Umbilical cord (tissue), 2 donors: ENCODE data around the gene KCNJ5. TPM values are rescaled to one million over a fixed set of nuclear protein-coding genes. Genes with fewer than 3 reads are reported as not detected.

ENCODE experiments used
- DNase-seq: peaks from one replicate; pipeline ENCODE4 v3.0.0-alpha.2; 2015; ENCODE audit warnings: low spot score
- total RNA-seq: library from RNA; depleted of rRNA; stranded (reverse); fragments of >200 nt; gene quantifications from one replicate; pipeline ENCODE4 v1.2.3, GENCODE V29; 2014; ENCODE audit warnings: low replicate concordance; ENCODE audit not compliant: insufficient read depth

Gene KCNJ5
- total RNA-seq: 12.5 TPM

DNA sequence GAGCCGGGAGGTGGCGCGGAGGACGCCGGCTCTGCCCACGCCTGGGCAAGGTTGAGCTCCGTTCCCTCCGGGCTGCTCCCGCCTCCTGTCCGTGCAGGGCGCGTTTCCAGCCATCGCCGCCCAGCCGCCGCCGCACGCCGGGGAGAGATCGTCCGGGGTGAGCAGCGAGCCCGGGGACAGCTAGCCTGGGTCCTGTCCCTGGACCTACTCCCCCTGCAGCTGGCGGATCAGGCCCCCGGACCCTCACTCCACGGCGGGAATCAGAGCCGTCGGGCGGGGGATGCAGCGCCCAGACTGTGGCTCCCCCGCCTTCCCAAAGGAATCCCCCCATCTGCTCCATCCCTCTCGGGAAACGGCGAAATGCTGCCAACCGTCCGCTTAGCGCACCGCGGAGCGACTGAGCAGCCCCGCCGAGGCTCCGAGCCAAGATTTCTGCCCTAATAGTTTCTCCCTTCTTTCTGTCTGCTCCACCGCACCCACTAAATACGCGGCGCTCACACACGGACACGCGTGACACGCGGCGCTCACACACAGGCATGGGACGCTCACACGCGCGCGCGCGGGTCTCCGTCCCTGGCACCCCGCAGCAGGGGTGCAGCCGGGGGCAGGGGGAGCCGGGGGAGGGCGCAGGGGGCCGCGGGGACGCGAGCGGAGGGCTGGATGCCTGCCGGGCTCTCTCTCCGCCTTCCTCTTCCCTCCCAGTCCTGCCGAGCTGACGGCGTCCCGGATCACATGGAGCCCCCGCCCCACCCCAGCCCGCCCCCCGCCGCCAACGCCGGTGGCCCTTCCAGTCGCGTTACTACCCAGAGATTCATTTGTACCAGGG is at the start of gene KCNJ5:
Gene KCNJ5, plus strand, starts transcription at position 814 of the 826 bp plus-strand sequence. CDS start 19,918 bp downstream, outside the sequence.
- DNase-seq: peak; percentile 62

DNA sequence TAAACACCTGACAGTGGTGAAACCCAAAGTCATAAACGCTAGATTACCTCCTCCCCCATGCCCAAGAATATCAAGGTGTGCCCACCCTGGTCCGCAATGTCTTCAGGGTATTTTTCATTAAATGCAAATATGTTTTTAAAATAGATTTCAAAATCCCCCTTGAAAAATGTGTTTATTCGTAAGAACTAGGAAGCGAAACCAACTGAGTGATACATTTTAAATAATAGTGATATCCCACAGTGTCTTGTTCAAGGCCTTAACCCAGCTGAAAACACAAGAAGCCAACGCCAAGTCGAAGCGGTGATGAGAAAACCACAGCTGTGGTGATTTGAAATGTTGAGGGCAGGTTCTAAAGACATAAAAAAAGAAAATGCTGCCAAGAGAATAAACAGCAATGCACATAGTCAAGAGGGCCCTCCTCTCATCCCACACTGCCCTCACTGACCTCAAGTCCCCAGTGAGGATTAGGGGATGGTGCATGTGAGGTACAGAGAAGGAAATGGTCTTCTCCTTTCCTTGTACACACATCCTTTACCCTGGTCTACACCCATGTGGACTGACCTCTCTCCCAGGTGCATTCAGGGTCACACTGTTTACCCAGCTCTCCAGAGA is 49.6 kb upstream of the KCNJ5 start:
- no peak for DNase-seq

GRCh38 chr11:128843198-128843785 is 47.9 kb upstream of the KCNJ5 start:
- no peak for DNase-seq

- no peak for DNase-seq
These were observed 45.8 kb upstream of the KCNJ5 start for GRCh38 chr11:128845334-128845780.

DNA sequence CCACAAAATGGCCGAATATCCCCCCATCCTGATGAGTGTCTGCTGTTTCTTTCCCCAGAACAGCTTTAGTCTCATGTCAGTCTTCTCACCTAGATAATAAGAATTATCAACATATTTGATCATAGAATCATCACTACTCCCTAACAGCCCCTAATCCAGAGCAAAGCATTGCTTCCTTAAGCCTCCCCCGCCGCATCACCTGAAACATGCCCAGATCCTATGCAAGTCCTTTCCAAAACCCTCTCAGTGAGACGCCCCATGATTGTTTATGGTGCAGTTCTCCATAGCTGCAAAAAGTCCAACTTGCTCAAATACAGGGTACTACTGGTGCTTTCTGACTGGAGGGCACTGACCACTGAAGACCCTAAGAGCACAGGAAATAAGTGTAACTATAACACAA is 44.2 kb upstream of the KCNJ5 start:
- DNase-seq: no peak

DNA sequence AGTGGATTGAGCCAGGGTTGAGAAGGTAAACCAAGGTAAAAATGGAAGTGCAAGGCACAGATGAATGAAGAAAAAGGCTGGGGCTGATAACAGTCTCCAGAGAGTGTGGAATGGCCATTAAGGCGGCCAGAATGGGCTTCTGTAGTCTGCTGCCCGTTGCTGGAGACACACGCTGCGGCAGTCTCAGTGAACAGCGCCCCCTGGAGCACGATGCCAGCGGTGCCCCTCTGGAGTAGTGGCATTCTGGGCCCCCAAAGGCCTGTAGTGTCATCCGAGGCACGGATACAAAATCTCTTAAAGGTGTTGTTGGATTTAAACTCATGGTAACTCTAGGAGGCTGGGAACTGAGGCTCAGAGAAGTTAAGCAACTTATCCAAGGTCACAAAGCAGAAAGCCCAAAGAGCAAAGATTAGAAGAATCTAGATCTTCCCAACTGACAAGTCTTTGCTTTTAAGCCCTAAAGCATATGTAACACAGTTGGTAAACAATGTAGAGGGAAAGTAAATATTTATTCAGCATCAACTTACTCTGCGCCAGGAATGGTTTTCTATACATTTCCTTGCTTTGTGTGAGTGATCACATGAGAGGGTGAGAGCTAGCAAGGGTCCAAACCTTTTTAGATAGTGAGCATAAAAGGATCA is 42.2 kb upstream of the KCNJ5 start:
- DNase-seq: no peak

GRCh38 chr11:128852327-128853023 is 38.7 kb upstream of the KCNJ5 start:
- no peak for DNase-seq

DNA sequence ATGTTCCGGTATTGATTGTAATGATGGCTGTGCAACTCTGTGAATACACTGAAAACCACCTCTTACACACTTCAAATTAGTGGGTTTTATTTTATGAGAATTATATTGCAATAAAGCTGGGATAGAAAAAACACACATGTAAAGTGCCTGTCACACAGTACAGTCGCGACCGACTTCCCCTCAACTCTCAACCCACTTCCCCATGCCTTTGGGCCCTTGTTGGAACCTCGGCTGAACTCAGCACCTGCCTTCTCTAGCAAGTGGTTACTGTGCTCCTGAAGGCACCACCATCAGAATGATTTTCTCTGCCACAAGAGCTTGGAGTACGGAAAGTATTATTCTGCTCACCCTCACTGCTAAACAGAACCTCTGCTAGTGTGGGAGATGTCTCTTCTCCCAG is 37.6 kb upstream of the KCNJ5 start:
- no peak for DNase-seq

- no peak for DNase-seq
These were observed 36.3 kb upstream of the KCNJ5 start for GRCh38 chr11:128854841-128855240.

GRCh38 chr11:128856241-128856640 is 34.9 kb upstream of the KCNJ5 start:
- DNase-seq: no peak

- DNase-seq: no peak
These were observed 33.8 kb upstream of the KCNJ5 start for GRCh38 chr11:128857341-128857740.

- peak; percentile 51 for DNase-seq
These were observed 31.4 kb upstream of the KCNJ5 start for GRCh38 chr11:128859563-128860441.

DNA sequence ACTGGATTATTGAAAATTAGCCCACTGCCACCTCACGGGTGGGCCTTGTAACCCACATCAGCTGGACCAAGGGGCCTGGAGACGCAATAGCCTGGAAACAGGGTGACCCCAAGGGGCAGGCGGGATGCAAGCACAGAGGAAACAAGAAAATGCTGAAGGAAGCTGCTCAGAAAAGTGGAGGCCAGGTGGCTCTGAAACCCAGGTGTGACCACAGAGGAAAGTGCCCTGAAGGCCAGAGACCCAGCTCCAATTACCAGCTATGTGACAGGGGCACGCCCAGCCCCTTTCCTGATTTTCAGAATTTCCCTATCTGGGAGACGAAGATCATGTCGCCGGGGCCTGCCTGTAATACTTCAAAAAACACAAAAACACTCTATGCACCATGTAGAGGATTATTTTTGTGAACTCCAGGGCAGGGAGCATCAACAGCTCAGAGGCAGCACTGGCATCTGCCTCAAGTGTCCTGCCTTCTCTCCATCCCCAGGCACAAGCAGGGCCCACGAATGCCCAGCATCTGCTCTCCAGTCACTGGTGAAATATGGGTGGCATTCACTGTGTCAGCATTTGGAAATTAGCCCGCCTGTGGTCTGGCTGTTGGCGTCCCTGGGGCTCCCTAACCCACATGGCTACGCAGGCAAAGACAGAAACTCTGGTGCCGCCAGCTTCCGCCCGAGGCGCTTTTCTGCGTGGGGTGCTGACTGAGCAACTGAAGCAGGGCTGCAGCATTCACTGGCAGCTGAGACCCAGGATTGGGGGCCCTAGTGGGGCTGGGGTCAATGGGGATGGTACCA is 30.4 kb upstream of the KCNJ5 start:
- no peak for DNase-seq

- no peak for DNase-seq
These were observed 28.8 kb upstream of the KCNJ5 start for GRCh38 chr11:128862406-128862805.

GRCh38 chr11:128862908-128863660 is 28.1 kb upstream of the KCNJ5 start:
- peak; percentile 64 for DNase-seq

- DNase-seq: no peak
These were observed 25.7 kb upstream of the KCNJ5 start for GRCh38 chr11:128865490-128865889.

- DNase-seq: no peak
These were observed 23.9 kb upstream of the KCNJ5 start, which contains the start of gene KCNJ1 for GRCh38 chr11:128867277-128867676. KCNJ1 (minus strand) TSS chr11:128867296; CDS start chr11:128840243, 27,053 bp downstream.

DNA sequence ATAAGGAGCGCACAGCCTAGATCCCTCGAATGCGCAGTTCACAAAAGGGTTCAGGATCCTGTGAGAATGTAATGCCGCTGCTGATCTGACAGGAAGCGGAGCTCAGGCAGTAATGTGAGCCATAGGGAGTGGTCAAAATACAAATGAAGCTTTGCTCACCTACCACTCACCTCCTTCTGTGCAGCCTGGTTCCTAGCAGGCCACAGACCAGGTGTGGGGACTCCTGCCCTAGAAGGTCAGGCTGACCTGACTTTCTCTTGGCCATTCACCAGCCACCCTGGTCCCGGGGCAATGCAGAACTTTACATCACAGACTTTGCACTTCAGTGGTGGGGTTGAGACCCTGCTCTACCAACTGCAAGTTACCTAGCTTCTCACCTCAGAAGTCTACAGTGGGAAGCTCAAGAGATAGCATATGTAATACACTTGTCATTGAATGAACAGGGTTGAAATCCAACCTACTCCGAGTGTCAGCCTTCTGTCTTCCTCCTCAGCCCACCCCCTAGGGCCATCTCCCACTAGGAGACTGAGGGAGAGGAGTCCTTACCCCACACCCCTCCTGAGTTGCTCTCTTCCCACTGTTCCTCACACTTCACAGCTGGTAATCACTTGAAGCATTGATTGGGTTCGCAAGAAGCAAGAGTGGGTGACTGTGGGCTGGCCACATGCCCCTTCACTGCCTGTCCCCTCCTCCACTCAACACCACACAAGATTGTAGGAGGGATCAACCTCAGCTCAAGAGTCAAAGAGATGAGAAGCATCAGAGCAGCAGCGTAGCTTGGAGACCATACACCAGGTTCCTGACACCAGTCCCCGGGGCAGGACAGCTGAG is 22.1 kb upstream of the KCNJ5 start:
- DNase-seq: no peak
